HS-27A (cell line): ENCODE results near the gene CES4A.

ENCODE experiments used
- DNase-seq: peaks from one replicate; pipeline ENCODE4 v3.0.0-alpha.2; 2012; ENCODE audit warnings: low read depth, missing footprints

The CES4A gene

DNA sequence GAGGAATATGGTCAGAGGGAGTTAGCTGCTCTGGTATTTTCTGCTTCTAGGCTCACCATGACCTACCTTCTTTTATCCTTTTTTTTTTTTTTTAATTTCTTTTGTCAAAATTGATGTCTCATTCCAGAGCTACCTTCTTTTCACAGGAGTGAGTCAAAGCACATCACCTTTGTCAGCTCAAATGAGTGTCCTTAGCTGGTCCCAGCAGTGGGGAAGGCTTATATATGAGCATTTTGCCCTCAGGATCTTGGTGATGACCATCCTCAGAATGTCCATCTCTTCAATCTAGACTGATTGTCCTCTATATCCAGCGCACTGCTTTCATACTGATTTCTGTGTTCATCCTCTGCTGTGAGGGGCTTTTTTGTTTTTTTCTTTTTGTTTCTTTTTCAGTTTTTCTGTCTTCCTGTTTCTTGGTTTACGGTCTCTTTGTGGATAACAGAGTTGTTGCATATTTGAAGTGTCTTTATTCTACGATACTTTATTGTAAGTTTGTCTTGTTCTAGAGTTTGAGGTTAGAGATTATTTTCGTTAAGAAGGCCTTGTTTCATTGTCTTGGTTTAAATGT is 65.5 kb downstream of the CES4A start:
- no peak for DNase-seq

DNA sequence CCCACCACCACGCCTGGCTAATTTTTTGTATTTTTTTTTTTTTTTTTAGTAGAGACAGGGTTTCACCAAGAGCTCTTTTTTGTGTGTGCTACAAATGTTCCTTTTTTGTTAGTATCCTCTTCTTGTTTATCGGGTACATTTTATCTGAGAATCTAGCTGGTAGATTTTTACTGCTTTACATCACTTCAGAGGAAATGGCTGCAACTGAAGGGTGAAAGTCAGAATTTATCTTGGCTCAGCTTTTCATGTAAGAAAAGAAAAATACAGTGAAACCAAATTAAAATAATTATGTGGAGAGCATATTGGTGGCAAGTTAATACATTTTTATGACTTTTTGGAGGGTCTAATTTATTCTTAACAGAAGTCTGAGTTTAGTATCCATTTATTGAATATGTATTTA is 66.5 kb downstream of the CES4A start:
- no peak for DNase-seq

DNA sequence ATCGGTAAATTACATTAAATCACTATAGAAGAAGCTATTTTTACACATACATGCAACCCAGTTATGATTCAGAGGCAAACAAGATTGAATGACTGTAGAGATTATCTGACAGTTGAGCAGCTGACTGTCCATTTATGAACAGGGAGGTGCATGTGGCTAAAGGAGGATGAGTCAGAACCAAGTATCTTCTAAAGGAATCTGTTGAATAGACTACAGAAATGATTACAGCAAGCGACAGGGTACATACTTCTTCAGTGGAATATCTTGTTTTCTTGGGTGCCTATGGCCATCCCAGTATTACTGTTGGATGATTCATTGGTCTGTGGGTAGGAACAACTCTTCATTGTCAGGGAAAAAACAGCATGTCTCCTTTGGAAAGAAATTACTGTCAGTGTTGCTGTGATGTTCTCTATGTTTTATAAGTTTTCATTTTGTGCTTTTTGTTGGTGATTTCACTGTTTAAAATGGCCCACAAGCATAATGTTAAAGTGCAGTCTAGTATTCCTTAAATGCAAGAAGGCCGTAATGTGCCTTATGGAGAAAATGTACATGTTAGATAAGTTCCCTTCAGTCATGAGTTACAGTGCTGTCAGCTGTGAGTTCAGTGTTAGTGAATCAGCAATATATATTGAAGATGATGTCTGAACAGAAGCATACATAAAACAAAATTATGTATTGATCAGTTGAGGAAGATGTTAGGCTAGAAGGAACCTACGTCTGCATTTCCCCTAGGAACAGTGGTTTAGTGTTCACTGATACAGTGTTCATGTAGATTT is 67.5 kb downstream of the CES4A start:
- peak; percentile 74 for DNase-seq
